ENCODE results near the gene OPTN.

OPTN gene

DNA sequence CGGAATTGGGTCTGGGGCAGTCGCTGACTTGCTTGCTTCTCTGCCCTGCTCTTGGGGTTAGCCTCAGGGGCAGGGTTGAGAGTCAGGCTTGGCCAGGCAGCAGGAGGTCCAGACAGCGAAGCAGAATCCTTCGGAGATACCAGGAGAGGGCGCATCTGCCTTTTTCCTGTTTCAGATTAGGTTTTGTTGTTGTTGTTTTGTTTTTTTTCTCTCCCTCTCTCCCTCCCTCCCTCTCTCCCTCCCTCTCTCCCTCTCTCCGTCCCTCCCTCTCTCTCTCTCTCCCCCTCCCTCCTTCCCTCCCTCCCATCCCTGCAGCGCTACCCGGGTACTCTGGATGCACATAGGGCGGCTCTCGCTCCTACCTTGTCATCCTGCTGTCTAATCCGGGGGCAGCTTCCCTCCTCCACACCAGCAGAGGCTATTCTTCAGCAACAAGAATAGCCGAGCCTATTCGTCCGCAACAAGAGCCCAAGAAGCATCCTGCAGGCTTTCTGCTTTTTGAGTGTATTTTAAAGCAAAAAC lies 758 bp upstream of the OPTN start:
- TF ChIP-seq, protein P1, sequence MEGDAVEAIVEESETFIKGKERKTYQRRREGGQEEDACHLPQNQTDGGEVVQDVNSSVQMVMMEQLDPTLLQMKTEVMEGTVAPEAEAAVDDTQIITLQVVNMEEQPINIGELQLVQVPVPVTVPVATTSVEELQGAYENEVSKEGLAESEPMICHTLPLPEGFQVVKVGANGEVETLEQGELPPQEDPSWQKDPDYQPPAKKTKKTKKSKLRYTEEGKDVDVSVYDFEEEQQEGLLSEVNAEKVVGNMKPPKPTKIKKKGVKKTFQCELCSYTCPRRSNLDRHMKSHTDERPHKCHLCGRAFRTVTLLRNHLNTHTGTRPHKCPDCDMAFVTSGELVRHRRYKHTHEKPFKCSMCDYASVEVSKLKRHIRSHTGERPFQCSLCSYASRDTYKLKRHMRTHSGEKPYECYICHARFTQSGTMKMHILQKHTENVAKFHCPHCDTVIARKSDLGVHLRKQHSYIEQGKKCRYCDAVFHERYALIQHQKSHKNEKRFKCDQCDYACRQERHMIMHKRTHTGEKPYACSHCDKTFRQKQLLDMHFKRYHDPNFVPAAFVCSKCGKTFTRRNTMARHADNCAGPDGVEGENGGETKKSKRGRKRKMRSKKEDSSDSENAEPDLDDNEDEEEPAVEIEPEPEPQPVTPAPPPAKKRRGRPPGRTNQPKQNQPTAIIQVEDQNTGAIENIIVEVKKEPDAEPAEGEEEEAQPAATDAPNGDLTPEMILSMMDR (IDR thresholded peaks at IDR 0.05; ENCODE audit: low read depth, low read length, missing control alignments): peak; percentile 55
- peak; percentile 68 for DNase-seq (ENCODE audit: extremely low read depth, low read depth)
- H3K4me3 ChIP-seq (replicated peaks; ENCODE audit: low read depth, low read length): peak overlapping the region; percentile 69

DNA sequence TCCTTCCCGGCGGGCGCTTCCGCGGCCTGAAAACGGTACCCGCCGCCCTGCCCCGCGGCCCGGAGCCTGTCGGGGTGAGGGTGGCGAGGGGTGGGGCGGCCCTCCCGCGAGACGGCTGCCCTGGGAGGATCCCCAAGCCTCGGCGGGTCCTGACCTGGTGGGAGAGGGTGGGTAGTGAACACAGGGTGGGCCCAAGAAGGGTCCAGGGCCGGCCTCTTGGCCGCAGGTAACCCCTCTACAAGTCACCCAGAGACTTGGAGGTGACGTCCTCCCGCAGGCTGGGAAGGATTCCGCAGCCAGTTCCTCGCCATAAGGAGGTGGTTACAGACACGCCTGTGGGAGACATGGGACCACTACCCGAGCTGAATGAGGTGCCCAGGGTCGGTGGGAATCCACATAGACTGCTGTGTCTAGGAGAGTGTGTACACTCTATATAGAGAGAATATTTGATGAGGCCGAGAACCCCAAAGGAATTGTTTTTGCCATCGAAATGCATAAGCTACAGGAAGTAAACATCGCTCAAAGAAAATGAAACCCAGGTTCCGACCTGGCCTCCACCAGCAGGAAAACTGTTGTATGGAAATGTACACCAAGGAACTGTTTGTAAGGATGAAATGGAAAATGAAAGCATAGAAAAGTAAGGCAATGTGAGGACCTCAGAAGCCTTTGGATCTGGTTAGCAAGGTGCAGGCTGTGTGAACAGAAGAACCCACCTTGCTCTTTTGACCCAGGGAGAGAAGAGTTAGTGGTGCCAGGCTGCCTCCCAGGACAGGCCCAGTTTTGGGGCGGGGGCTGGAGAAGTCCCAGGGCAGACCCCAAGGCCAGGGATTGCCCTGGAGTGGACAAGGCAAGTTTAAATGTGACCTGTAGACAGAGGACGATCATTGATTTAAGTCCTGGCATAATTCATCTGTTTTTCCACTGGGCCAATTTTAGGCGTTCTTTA lies 659 bp downstream of the OPTN start:
- peak overlapping the region; percentile 69 for H3K4me3 ChIP-seq (replicated peaks; ENCODE audit: low read depth, low read length)
- TF ChIP-seq, protein P1 (IDR thresholded peaks at IDR 0.05; ENCODE audit: low read depth, low read length, missing control alignments): no peak
- DNase-seq (ENCODE audit: extremely low read depth, low read depth): no peak

DNA sequence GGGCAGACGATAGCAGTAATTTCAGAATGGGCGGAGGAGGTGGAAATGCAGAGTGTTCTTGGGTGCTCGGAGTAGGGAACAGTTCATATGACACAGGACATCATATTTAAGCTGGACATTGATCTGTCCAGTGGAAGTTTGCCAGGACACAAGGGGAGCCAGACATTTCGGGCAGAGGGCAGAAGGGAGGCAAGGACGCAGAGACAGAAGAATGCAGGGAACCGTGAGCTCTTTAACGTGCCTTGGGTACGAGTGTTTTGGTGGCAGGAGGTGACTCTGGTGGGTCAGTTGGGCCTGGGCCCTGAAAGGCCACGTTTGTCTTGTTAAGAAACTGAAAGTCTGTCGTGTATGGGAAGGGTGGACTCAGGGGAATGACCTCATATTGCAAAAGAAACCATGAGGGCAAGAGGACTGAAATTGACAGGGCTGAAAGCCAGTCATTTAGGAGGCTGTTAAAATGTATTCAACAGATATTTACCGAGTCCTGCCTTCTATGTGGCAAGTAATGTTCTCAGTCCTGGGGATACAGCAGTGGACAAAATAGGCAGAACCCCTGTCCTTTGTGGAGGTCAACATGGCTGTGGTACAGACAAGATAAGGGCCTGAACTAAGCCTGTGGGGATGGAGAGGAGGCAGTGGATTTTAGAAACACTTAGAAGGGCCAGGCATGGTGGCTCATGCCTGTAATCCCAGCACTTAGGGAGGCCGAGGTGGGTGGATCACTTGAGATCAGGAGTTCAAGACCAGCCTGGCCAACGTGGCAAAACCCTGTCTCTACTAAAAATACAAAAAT lies 2.2 kb downstream of the OPTN start:
- TF ChIP-seq, protein P1 (IDR thresholded peaks at IDR 0.05; ENCODE audit: low read depth, low read length, missing control alignments): no peak
- no peak for DNase-seq (ENCODE audit: extremely low read depth, low read depth)
- H3K4me3 ChIP-seq (replicated peaks; ENCODE audit: low read depth, low read length): peak overlapping the region; percentile 4; the same call in 1 of the 2 replicates

DNA sequence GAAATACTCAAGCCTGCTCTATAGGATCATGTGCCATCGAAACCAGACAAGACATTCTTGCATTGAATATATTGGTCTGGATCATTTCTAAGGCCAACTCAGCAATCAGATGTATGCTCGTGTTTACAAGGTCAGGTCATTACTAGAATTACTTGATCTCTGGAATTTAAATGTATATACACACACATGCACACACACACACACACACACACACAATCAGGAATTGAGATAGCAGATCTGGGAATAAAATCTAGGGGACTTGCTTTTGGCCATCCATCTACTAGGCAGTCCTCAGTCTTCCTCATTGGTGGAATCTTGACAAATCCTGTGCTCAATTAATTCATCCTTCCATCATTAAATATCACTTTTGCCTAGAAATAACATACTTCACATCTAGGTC lies 3.6 kb downstream of the OPTN start:
- TF ChIP-seq, protein P1 (IDR thresholded peaks at IDR 0.05; ENCODE audit: low read depth, low read length, missing control alignments): no peak
- no peak for DNase-seq (ENCODE audit: extremely low read depth, low read depth)
- H3K4me3 ChIP-seq (replicated peaks; ENCODE audit: low read depth, low read length): no peak overlapping the region

DNA sequence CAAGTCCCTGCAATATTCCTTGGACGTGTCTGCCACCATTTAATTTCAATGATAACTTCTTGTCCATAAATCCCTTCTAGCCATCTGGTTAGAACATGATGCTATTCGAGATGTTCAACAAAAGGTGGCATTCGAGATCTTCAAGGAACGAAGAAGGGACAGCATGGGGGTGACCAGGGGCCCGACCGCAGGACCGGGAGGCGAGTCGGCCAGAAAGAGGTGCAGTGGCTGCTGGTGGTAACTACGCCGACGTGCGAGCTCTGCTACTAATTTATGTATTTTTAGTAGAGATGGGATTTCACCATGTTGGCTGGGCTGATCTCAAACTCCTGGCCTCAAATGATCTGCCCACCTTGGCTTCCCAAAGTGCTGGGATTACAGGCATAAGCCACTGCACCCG lies 4.7 kb downstream of the OPTN start:
- DNase-seq (ENCODE audit: extremely low read depth, low read depth): no peak
- TF ChIP-seq, protein P1 (IDR thresholded peaks at IDR 0.05; ENCODE audit: low read depth, low read length, missing control alignments): no peak
- no peak overlapping the region for H3K4me3 ChIP-seq (replicated peaks; ENCODE audit: low read depth, low read length)

DNA sequence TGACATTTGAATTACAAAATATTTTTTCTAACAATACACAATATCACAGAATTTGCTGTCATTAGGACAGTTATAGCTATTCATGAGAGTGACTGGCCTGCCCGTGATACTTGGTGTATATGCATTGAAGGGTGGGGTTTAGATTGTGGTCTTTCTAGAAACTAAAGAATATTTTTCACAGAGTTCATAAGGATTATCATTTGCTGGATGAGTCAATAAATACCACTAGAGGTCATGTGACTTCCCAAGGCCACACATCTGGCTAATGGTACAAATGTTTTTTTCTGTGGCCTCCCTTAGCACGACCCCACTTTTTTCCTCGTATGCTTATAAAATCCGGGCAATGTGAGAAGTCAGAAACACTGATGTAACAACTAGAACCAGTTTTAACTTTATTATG lies 5.2 kb downstream of the OPTN start:
- TF ChIP-seq, protein P1 (IDR thresholded peaks at IDR 0.05; ENCODE audit: low read depth, low read length, missing control alignments): no peak
- no peak overlapping the region for H3K4me3 ChIP-seq (replicated peaks; ENCODE audit: low read depth, low read length)
- DNase-seq (ENCODE audit: extremely low read depth, low read depth): no peak
